ENCODE data around the gene MRPL14.
A peak's percentile ranks its signal among the peaks of the same experiment; 100 is the strongest.

MRPL14 gene

DNA sequence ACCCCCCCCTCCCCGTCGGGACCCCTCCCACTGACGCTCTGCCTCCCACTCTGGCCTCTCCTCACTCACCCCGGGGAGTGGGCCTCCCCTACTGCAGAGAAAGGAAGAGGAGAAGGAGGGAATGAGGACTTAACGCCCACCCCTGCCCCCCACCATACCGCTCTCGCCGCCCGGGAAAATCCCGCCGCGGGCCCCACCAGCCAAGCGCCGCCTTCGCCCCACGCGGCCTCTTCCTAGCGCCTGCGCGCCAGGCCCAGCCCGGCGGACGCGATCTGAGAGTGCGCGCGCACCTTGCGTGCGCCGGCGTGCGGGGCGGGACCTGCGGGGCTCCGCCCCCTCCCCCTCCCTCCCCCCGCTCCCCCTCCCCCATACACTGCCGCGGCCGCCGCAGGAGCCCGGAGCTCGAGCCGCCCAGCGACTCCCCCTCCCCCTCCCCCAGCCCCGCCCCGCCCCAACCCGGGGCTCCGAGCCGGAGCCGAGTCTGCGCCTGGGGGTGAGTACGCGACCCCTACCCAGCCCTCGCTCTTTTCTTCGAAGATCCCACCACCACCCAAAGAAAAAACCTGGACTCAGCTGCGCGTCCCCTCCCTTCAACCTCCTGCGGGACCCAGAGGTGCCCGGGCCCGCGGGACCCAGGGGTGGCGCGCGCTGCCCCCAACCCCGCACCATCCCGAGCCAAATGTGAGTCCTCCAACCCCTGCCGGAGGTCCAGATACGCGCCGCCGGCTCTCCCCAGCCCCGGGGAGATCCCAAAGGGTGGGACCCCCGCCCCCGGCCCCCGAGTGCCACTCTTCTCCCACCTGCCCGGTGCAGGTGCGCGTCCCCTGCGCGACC is at the start of gene MRPL14, which contains the start of gene TMEM63B:
Gene MRPL14 (minus strand): TSS at position 267 of the 834 bp plus-strand sequence. CDS start 10,841 bp downstream, outside the sequence.
Gene TMEM63B (plus strand): TSS at position 369 of the 834 bp plus-strand sequence. CDS start 7,031 bp downstream, outside the sequence.
- peak; percentile 99 for DNase-seq

DNA sequence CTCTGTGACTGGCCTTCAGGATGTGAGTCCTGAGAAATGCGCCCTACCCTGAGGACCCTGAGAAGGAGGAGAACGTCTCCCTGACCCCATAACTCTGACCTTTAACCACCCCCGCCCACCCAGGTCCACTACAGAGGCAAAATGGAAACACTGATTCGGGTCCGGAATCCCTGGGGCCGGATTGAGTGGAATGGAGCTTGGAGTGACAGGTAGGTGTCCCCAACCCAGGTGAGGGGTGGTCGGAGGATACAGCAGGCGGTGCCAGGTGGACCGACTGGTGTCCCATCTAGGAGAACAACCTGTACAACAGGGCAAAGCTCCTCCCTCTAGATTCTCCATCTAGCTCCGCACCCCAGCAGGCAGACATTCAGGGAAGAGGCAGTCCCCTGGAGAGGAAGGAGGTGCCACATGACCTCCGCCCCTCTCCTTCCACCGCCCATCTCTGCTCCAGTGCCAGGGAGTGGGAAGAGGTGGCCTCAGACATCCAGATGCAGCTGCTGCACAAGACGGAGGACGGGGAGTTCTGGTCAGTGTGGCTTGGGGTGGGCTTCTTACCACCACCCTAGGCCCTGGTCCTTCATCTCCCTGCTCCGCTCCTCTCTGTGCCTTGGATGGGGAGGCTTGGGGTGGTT is 49.0 kb upstream of the MRPL14 start:
- no peak for DNase-seq

DNA sequence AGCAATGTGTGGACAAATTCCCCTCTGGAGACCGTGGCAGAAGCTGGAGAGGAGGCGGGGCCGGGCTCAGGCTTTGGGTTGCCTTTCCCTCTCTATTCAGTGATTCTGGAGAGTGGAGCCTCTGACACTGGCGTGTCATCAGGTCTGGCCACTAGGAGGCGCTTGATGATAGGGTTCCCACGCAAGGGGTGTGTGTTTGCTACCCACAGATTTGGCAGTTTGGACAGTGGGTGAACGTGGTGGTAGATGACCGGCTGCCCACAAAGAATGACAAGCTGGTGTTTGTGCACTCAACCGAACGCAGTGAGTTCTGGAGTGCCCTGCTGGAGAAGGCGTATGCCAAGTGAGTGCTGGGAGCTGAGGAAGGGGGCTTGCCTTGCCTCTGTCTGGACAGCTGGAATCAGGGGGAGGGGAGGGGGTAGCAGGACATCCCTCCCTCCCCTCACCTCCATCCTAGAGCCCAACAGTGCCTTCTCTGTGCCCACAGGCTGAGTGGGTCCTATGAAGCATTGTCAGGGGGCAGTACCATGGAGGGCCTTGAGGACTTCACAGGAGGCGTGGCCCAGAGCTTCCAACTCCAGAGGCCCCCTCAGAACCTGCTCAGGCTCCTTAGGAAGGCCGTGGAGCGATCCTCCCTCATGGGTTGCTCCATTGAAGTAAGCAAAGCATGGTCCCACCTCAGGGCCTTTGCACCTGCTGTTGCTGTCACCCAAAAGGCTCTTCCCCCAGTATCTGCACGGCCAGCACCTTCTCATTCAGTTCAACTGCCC is 45.7 kb upstream of the MRPL14 start:
- DNase-seq: peak; percentile 85

DNA sequence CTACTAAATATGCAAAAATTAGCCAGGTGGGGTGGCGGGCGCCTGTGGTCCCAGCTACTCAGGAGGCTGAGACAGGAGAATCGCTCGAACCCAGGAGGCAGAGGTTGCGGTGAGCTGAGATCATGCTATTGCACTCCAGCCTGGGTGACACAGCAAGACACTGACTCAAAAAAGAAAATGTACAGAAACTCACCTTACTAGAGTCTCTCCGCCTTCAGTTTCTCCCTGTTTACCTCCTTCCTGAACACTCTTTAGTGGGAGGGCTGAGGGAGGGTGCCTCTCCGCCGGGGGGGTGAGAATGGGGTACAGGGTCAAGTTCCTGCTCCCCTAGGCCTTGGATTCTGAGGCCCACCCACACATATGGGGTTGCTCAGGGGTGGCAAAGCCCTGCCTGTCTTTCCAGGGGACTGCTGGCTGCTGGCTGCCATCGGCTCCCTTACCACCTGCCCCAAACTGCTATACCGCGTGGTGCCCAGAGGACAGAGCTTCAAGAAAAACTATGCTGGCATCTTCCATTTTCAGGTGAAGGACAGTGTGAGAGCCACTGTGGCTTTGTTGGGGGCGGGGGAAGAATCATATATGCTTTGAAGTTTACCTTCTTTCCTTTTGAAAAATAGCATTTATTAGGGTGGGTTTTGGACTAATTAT is 44.8 kb upstream of the MRPL14 start:
- no peak for DNase-seq

DNA sequence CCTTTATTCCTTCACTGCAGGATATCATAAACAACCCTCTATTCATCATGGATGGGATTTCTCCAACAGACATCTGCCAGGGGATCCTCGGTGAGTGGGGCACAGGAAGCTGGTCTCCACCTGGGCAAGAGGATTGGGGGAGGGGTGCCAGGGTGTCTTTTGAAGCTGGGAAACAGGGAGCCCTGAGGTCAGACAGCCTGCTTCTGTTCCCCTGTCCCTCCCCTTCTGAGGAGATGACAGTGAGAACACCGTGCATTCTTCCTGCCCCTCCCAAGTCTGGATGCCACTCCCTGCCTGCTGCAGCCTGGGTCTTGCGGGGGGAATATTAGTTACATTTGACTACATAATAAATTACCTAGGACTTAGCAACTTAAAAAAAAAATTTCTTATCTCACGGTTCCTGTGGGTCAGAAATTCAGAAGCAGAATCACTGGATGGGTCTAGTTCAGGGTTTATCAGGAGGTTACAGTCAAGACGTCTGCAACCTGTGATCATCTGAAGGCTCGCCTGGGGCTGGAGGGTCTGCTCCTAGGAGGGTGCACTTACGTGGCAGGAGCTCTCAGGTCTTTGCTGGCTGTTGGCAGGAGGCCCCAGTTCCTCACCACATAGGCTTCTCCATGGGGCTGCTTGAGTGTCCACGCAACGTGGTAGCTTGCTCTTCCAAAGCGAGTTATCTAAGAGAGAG is 42.8 kb upstream of the MRPL14 start:
- DNase-seq: no peak

DNA sequence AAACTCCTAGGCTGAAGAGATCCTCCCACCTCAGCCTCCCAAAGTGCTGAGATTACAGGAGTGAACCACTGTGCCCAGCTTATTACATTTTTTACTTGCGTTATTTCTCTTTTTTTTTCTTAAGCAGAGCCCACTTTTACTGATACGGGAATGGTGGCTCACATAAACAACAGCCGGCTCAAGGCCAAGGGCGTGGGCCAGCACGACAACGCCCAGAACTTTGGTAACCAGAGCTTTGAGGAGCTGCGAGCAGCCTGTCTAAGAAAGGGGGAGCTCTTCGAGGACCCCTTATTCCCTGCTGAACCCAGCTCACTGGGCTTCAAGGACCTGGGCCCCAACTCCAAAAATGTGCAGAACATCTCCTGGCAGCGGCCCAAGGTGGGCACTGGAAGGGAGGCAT is 41.9 kb upstream of the MRPL14 start:
- DNase-seq: no peak

DNA sequence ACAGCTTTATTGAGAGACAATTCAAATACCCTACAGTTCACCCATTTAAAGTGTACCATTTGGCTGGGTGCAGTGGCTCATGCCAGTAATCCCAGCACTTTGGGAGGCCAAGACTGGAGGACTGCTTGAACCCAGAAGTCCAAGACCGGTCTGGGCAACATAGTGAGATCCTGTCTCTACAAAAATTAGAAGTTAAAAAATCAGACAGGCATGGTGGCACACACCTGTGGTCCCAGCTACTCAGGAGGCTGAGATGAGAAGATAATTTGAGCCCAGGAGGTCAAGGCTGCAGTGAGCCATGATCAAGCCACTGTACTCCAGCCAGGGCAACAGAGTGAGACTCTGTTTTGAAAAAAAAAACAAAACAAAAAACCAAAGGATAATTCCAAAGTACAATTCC is 40.3 kb upstream of the MRPL14 start:
- DNase-seq: no peak

DNA sequence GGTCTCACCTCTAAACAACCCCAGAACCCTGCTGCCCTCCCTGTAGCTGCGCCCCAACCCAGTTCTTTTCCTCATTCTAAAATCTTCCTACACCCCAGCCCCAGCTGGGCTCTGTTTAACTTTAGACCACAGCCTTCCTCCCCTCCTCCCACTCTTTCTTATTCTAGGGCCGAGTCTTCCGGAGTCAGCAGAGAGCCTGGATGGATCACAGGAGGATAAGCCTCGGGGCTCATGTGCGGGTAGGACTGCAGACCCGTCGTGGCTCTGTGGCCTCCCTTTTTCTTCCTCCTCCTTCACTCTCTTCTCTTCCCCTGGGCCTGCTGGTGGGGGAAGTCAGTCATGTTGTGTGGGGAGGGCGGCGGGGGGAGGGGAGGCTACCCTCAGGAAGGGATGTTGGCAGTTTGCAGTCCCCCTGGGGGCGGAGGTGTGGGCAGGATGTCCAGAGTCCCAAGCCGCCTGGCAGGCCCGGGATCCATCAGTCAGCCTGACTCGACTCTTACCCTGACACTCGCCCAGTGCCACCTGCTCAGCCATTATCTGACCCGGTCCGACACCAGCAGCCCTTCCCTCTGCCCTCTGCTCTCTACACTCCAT is 39.4 kb upstream of the MRPL14 start:
- no peak for DNase-seq

DNA sequence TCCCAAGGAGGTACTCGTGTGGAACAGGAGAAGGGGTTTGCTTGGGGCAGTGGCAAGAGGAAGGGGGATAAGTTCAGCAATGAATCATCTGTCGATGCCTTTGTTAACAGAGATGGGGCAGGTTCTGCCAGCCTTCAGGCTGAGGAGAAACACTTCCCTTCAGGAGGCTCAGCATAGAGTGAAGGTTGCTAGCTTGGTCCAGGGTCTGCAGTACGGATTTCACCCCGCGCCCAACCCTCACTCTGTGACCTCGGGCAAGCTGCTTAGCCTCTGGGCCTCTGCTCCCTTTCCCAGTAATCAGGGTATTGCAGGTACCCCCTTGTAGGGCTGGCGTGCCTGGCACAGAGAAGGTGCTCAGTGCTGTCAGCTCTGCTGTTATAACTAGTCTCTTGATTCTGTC is 38.9 kb upstream of the MRPL14 start:
- no peak for DNase-seq

DNA sequence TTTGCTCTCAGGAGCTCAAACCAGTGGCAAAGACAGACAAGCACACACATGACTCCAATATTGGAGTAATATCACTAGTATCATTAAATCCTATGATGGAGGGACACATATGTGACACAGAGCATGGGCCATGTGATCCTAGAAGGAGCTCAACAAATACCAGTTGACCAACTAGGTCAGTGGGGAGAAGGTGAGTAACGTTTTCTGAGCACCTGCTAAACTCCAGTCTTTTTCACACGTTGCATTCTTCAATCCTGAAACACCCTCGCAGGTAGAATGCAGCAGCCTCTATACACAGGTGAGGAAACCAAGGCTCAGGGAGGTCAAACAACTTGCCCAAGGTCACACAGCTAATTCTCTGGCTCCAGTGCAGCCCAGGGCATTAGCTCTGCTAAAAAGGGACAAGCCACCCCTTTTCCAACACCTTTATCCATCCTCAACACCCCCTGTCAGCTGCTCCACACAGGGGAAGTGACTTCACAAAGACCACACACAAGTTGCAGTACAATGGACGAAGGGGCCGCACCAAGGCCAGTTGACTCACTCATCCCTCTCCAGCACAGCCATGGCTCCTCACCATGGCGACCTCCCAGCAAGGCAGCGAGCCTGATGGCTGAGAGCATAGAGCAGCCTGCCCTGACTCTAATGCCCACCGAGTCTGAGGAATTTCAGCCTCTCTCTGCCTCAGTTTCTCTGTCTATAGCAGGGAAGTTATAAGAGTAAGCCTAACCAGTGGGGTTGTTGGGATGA is 35.8 kb upstream of the MRPL14 start:
- no peak for DNase-seq

DNA sequence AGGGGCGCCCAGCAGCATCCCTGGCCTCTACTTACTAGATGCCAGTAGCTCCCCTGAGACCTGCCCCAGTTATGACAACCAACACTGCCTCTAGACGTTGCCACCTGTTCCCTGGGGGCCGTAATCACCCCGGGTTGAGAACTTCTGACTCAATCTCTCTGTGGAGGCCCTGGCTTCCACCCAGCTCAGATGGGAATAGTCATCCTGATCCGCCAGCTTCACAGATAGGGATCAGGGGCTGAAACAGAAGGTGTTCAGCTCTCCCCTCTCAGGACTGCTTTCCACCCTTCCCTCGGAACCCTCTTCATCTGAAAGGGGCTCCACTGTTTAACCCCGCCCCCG is 34.7 kb upstream of the MRPL14 start:
- DNase-seq: no peak

DNA sequence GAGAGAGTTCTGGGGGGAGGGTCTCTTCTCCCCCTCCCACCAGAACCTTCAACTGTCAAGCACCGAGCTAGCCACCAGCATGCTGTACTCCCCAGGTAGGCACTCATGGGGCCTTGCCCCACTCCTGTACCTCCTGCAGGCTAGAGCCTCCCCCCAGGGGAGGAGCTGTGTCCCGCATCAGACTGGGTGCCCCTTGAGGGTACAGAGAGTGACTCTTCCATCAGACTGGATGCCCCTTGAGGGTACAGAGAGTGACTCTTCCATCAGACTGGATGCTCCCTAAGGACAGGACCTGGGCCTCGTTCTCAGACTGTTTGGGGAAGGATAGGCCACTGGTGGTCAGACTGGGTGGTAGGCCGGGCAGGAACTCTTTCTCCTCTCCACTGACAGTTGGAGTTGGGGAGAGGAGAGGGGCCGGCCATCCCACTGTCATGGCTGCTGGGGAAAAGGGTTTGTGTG is 31.5 kb upstream of the MRPL14 start, which contains the start of gene CAPN11:
Gene CAPN11 (plus strand): TSS at position 51 of the 459 bp plus-strand sequence. CDS start 29 bp downstream, at position 80.
- DNase-seq: no peak

DNA sequence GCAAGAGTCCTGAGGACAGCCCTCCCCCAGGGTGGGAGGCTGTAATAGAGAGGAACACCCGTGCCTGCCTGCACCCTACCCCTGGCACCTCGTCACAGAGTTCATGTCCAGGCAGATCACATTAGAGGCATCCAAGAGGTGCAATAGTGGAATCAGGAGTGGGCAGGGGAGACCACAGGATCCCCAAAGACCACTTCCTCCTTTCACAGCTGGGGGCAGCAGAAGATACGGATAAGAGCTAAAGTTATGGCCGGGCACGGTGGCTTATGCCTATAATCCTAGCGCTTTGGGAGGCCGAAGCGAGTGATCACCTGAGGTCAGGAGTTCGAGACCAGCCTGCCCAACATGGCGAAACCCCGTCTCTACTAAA is 29.9 kb upstream of the MRPL14 start:
- DNase-seq: no peak

DNA sequence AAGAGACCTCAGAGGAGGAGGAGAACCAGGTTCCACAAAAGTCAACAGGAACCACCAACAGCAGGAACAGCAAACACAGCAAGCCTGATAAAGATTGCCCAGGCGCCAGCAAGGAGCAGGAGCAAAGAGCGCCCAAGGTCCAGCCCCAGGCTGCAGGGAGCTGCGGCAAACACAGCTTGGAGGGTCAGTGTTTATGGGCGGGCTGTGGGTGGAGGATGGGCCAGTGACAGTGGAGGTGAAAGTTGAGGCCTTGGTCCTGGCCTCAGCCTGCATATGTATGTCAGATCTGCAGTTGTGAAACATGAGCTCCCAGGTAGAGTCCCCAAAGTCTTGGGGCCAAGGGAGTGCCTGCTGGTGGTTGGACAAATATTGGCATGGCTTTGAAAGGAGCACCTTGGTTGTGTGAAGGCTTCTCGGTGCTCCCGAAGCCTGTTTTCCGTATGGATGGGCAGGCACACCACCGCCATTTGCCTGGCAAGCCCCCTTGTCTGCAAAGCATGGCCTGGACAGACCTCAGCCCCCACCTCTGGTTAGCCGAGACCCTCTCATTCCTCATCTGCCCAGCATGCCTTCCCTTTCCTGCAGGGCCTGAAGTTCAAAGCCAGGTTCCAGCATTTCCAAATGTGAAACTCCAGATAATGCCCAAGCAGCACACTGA is 29.4 kb upstream of the MRPL14 start:
- no peak for DNase-seq

DNA sequence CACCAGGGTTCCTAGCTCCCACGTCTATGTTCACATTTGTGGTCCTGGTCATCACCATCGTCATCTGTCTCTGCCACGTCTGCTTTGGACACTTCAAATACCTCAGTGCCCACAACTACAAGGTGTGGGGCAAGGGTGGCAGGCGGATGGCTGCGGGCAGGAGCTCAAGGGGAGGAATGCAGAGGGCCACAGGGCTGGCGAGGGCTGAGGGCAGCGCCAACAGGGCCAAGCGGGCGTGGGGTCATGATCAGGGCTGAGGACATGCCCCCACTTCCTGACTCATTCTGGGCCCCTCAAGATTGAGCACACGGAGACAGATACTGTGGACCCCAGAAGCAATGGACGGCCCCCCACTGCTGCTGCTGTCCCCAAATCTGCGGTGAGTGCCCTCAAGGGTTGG is 26.8 kb upstream of the MRPL14 start:
- no peak for DNase-seq

DNA sequence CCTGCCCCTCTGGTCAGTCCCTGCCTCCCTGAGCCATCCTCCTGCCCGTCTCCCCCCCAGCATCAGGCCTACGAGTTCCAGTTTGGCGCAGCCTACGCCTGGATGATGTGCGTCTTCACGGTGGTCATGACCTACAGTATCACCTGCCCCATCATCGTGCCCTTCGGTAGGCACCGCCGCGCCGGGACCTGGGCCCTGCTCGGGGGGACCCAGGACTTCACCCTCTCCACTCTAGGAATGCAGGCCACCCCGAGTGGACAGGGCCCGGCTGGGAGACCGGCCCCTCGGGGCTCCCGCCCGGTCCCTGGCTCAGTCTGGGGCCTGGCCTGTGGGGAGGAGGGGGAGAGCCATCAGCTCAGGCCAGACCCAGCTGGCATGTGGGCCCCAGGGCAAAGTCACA is 25.3 kb upstream of the MRPL14 start:
- no peak for DNase-seq

DNA sequence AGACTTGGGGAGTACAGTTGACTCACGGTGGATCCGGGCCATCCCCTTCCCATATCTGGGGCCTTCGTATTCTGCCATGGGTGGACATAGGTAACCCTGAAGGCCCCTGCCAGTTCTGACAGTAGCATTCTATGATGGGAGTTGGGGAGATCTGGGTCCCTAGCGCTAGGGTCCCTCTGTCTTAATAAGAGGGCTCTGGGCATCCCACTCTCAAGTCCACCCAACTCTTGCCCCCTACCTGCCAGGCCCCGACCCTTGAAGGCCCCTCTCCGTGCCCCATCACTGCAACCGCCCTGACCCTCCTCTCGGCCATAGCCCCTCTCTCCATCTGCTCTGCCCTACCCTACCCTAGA is 24.8 kb upstream of the MRPL14 start:
- DNase-seq: no peak

DNA sequence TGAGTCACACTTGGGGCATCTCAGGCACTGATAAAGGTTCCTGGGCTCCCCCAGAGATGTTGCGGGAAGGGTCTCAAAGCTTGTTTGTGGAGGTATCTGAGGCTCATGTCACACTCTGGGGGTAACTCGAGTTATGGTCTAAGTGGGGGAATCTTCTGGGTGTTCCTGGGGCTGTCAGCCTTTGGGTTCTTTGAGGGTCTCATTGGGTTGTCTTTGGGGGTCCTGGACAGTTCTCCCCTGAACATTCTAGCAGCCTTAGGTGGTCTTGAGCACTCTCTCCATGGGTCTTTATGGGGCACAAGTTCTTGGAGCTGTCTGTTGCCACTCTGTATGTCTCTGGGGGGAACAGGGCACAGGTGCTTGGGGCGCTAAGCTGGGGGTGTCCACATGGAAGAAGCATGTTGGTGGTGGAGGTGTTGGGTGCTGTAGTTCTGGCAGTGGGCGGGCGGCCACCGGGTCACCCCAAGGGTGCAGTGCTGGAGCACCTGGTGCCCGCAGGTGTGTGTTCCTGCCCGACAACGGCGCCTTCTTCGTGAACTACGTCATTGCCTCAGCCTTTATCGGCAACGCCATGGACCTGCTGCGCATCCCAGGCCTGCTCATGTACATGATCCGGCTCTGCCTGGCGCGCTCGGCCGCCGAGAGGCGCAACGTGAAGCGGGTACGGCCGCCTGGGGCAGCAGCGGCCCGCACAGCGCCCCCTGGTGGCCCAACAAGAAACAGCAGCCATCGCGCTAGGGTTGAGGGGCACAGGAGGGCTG is 24.3 kb upstream of the MRPL14 start:
- peak; percentile 90 for DNase-seq

DNA sequence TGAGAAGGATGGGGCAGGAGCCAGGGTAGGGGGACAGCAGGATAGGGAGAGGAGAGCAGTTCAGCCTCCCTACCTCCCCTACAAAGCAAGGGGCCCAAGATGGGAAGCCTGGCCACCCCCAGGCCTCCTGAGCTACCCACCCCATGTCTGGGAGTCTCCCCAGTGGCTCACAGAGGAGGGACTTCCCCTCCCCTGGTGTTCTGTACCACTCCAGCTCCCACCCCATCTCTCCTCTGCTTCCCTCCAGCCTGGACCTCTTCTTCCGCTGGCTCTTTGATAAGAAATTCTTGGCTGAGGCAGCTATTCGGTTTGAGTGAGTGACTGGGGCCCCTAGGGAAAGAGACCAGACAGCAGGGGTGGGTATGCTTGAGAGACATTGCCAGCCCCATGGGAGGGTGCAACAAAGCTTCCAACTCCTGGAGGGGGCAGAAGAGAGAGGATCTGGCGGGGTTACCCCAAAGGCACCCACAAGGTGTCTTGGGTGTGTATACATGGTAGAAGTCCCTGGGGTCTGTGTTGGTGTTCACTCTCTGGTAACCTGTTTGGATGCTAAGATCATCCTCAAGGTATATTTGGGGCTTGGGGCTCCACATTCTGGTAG is 23.2 kb upstream of the MRPL14 start:
- no peak for DNase-seq
